ENCODE results near the gene ZC3H12A. TPM values are rescaled to one million over a fixed set of nuclear protein-coding genes. Genes with fewer than 3 reads are reported as not detected.

ZC3H12A gene
- total and polyA plus RNA-seq, 2 of the 8 experiments (the other 6 are each of a cell fraction or from before 2014, with no cell fraction given), result 7.4 to 10.0 TPM

DNA sequence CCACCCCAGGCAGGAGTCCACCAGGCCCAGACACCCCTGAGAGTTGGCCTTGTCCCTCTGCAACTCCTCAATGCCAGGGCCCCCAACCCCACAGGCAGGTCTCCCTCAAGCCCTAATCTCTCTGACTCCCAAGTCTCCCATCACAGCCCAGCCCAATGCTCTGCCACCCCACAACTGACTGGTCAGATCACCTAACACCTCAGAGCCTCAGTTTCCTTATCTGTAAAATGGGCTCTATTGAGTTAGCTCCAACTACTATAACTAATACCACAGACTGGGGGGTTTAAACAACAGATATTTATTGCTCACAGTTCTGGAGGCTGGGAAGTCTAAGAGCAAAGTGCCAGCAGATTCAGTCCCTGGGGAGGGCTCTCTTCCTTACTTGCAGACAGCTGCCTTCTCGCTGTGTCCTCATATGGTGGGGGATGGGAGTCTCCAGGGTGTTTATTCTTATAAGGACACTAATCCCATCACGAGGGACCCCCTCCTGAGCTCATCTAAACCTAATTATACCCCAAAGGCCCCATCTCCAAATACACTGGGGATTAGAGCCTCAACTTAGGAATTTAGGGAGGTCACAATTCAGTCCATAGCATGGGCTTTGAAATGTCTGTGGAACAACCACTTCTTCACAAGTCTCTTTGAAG is 34.9 kb upstream of the ZC3H12A start:
- TF ChIP-seq KDM1A (IDR thresholded peaks at IDR 0.05; ENCODE audit: borderline replicate concordance, low read length), result peak; percentile 69; the same call in 1 of the 2 replicates
- no peak for TF ChIP-seq RAD21 (IDR thresholded peaks at IDR 0.05 in 1 of 2, conservative IDR thresholded peaks at IDR 0.05 in 1 of 2; ENCODE audit: low read depth in 2 of 2, low read length in 2 of 2)
- no peak for TF ChIP-seq KDM5A (IDR thresholded peaks at IDR 0.05; ENCODE audit: low read length)
- TF ChIP-seq TBP (IDR thresholded peaks at IDR 0.05; ENCODE audit: low read depth, low read length), result no peak
- no peak for TF ChIP-seq RBBP5 (IDR thresholded peaks at IDR 0.05; ENCODE audit: borderline replicate concordance, low read depth, low read length)

More for the DNA sequence above, 34.9 kb upstream of the ZC3H12A start:
- Histone ChIP-seq H3K4me2 (ENCODE audit: insufficient read depth in 1 of 2, low read depth in 2 of 2, low read length in 2 of 2) (no peak overlapping the region), H3K4ac (replicated peaks; ENCODE audit: insufficient read length, low read depth, low read length) (no peak overlapping the region), H3K23ac (ENCODE audit: insufficient read length) (no peak overlapping the region), H2AK5ac (ENCODE audit: low read depth, low read length) (no peak overlapping the region), H2BK15ac (ENCODE audit: low read length) (no peak overlapping the region), H3K36me3 (ENCODE audit: control insufficient read depth in 2 of 4, insufficient read depth in 4 of 4, low read length in 3 of 4) (no peaks in the 10 kb centered on the region), H4K91ac (replicated peaks; ENCODE audit: insufficient read length, low read length) (no peak overlapping the region), H3K9me3 (ENCODE audit: insufficient read depth in 2 of 2, low read depth in 1 of 2, low read length in 1 of 2) (no peaks in the 10 kb centered on the region), H4K20me1 (replicated peaks in 1 of 2; ENCODE audit: control insufficient read depth in 1 of 2, insufficient read depth in 2 of 2, low read length in 2 of 2) (no peaks in the 10 kb centered on the region), H4K5ac (ENCODE audit: insufficient read length, low read depth, low read length) (no peak overlapping the region), H2AFZ (ENCODE audit: low read length) (no peak overlapping the region), H3K79me2 (ENCODE audit: control insufficient read depth in 1 of 2, insufficient read depth in 2 of 2, low read length in 2 of 2) (no peaks in the 10 kb centered on the region), H2BK12ac (ENCODE audit: low read depth, low read length) (no peak overlapping the region), H2BK5ac (ENCODE audit: low read depth, low read length) (no peak overlapping the region), H3K27me3 (replicated peaks in 1 of 4; ENCODE audit: control insufficient read depth in 3 of 4, extremely low read depth in 1 of 4, insufficient read depth in 3 of 4, low read length in 3 of 4) (no peaks in the 10 kb centered on the region; a peak in 1 of 7 replicates), H3K4me3 (ENCODE audit: extremely low read depth in 1 of 4, insufficient read depth in 2 of 4, low read depth in 3 of 4, low read length in 4 of 4) (no peak overlapping the region), H3K56ac (replicated peaks; ENCODE audit: insufficient read length, low read depth, low read length) (no peak overlapping the region), H3K23me2 (ENCODE audit: low read depth, low read length) (peaks cover 3% of the 10 kb centered on the region; the same call in 1 of the 2 replicates), H2BK20ac (ENCODE audit: low read length) (no peak overlapping the region), H3K18ac (ENCODE audit: extremely low read depth, low read length) (no peak overlapping the region; the same call in 1 of the 2 replicates), H3K79me1 (ENCODE audit: low read depth, low read length) (no peaks in the 10 kb centered on the region), H3K4me1 (replicated peaks in 1 of 4; ENCODE audit: control insufficient read depth in 3 of 4, insufficient read depth in 4 of 4, low read length in 3 of 4) (peaks cover 0 to 9% (median 5%) of the 10 kb centered on the region in 4 experiments; a peak in 6 of 7 replicates), H3K14ac (ENCODE audit: insufficient read length) (no peak overlapping the region), H2BK120ac (replicated peaks; ENCODE audit: low read depth, low read length) (no peak overlapping the region), H3K9ac (replicated peaks in 1 of 4; ENCODE audit: extremely low read depth in 1 of 4, low read depth in 3 of 4, low read length in 3 of 4) (no peak overlapping the region), H4K8ac (ENCODE audit: extremely low read depth, insufficient read depth, low read length) (no peak overlapping the region), H3K27ac (ENCODE audit: low read depth, low read length) (no peak overlapping the region)
- POLR2A ChIA-PET (ENCODE audit: partially characterized antibody), result interaction anchor here (0.9 to 1.2 kb wide), 2 partner anchors 12 to 34 kb away, joined by 3 to 4 read pairs; no protein-coding TSS in a partner anchor
- DNase-seq (ENCODE audit: low read depth in 1 of 2, low spot score in 2 of 2) (no peak), FAIRE-seq (no peak)
- CTCF ChIA-PET (ENCODE audit: partially characterized antibody), result interaction anchor here (0.6 to 7.3 kb wide), 5 partner anchors 8 to 863 kb away, joined by 3 to 77 read pairs (median 3); partner anchors contain the start of gene MEAF6
- WGBS, 2 experiments (ENCODE audit: extremely low coverage in 1 of 2, insufficient coverage in 1 of 2, insufficient read length in 1 of 2, insufficient replicate concordance in 2 of 2, low coverage in 1 of 2, low lambda C conversion rate in 2 of 2, missing lambda C conversion rate in 1 of 2), result 92% methylated on average over 2 of the region's 2 CpGs; no CpG with 5 or more reads in 1 of the 2 experiments

All from H1 (cell line).